Head of caudate nucleus (tissue), 42 donors: Measurements from ENCODE around the gene WDR27.
A peak's percentile ranks its signal among the peaks of the same experiment; 100 is the strongest.
"Not testable (repeated sequence)": the region's sequence is repeated elsewhere in the genome, so short reads cannot be mapped to it uniquely, and the experiment has no call there.

Source experiments
- DNase-seq, 42 donors: peaks; one replicate each; pipeline versions ENCODE4 v3.0.0 to v3.0.0-alpha.2; 2020 to 2021; ENCODE audit warnings: mixed read lengths in 7 of 42
- intact Hi-C: fragments of 100-400 bp; cut with DNase I; formaldehyde crosslinking; loops from one replicate; pipeline ENCODE4 v1.15.0; 2022

WDR27 gene

GRCh38 chr6:169441292-169441691, 260.5 kb downstream of the WDR27 start:
- intact Hi-C loops, result no loop called here
- DNase-seq, result no peak

DNA sequence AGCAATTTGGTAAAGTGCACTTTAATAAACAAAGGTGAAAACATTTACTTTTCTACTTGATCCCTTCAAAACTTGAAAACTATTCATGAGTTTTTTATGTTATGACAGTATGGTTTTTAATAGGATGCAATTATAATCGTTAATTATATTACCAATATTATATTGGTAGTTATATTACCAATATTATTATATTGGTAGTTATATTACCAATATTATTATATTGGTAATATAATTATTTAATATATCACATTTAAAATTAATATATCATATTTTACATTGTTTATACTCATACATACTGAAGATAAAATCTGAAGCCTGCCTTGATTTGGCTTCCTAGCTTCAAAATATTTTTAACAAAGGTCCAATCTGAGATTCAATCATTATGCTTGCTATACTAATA, 262.1 kb downstream of the WDR27 start:
- intact Hi-C loops, result no loop called here
- DNase-seq, result no peak

GRCh38 chr6:169434554-169434953, 267.3 kb downstream of the WDR27 start:
- intact Hi-C loops, DNase-seq: not testable (repeated sequence)

- intact Hi-C loops, result no loop called here
- no peak for DNase-seq
These were observed 272.8 kb downstream of the WDR27 start for GRCh38 chr6:169429001-169429400.

- DNase-seq, result no peak
- intact Hi-C loops, result no loop called here
These were observed 273.3 kb downstream of the WDR27 start for GRCh38 chr6:169428532-169428931.

GRCh38 chr6:169427856-169428255, 274.0 kb downstream of the WDR27 start:
- intact Hi-C loops, result no loop called here
- DNase-seq, result no peak

- intact Hi-C loops, result no loop called here
- DNase-seq, result no peak
These were observed 275.2 kb downstream of the WDR27 start for GRCh38 chr6:169426611-169427010.

- no peak for DNase-seq
- intact Hi-C loops, result no loop called here
These were observed 276.0 kb downstream of the WDR27 start for GRCh38 chr6:169425628-169426370.

GRCh38 chr6:169424821-169425240, 277.0 kb downstream of the WDR27 start:
- intact Hi-C loops, result no loop called here
- no peak for DNase-seq

DNA sequence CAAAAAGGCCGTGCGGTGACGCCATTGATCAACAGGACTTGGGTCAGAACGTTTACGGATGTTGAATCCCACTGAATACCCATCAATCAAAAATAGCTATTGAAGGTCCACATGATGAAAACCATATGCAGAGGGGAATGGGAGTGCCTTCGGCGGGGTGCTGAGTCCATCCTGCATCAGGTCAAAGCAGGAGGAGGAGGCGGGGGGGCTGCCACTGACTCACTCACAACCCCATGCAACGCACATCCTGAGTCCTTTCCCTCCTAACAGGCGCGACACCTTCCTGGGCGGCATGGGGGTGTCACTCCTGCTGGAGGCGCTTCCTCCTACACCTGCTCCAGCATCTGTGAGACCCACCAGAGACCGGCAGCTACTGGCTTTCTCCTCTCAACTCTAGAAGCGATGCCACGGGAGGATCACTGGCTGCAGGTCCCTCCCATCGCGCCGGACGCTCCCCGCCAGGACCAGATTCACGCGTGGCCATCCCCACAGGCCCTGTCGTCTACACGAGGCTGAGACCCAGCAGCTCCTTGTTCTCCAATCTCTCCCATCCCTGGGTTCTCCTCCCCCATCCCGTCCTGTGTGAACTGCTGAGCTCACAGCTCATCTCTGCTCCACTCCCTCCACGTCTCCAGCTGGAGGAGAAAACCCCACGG, 277.6 kb downstream of the WDR27 start:
- intact Hi-C loops, result no loop called here

DNA sequence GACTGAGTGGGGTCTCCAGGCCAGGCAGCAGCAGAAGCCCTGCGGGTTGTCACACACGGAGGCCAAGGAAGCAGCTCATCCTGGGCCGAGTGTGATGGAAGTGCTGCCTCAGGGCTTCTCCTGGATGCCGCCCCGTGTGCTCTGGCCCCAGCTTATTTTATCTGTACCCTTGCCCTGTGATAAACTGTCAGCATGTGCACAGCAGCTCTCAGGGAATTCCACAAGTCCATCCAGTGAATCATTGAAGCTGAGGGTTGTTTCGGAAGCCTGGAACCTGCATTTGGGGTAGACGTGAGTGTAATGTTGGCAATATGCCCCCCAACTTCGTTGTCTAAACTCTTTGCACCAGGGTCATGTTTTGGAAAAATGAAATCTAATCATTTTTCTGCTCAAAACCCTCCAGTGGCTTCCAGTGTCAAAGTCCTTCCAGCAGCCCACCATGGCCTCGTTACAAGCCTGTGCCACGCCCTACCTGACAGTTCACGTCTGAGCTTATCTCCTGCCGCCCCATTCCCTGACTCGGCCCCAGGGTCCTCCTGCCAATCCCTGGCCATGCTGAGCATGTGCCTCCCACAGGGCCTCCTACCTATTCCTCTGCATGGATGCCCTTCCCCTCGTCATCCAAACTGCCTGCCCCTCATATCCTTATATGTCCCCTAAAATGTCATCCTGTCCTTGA, 280.1 kb downstream of the WDR27 start:
- intact Hi-C loops, result no loop called here
- DNase-seq, result no peak

More for the DNA sequence above, 277.6 kb downstream of the WDR27 start:
- no peak for DNase-seq

DNA sequence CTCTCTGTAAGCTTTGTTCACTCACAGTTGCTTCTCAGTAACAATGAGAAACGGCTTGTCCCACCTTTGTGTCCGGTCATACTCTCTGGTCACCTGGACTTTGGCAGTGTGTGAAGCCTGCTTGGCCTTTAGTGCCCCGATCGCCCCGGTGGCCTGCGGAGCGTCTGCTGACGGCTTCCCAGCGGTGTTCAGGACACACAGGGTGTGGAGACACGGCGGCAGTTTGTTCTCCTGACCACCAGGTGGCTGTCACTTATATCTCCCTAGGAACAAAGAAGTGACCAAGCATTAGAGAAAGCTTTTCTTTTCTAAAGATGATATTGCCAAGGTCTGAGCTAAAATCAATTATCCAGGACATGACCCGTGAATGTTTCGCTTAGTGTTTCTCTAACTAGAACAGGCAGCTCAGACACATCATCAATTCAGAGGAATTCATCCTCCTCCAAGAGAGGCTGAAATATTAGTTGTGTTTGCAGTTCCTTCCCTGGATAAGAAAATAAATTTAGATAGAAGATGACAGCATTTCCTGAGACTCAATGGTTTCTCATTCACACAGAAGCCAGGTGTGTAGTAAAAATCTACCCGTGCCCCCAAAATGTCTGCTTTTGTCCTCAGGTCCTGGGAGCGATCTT, 280.8 kb downstream of the WDR27 start:
- DNase-seq, result no peak
- intact Hi-C loops, result no loop called here

DNA sequence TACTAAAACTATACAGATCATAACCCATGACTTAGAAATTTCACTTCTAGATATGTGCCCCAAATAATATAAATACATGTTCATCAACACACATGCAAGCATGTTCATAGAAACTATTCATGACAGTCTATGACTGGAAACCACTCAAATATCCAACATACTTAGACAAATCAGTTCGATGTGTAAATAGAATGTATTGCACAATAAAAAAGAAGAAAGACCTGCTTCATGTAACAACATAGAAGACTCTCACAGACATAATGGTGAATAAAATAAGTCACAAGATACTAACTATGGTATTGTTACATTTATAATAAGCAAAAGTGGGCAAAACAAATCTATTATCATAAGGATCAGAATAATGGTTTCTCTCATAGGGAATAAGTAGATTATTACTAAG, 284.7 kb downstream of the WDR27 start:
- intact Hi-C loops, result no loop called here
- DNase-seq, result no peak

DNA sequence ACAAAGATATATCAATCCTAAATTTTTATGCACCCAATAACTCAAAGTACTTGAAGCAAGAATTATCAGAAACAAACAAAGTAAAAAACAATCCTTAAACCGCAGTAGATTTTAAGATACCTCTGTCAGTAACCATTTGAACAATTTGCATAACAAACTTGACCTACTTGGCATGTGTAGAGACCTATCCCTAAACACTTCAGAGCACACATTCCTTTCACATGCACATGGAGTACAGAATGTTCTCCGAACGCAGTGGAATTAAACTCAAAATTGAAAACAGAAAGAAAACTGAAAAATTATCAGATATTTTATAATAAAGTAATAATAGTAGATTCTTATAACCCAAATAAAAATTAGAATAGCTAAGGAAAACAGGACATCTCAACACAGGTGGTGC, 285.6 kb downstream of the WDR27 start:
- intact Hi-C loops, result no loop called here
- no peak for DNase-seq

DNA sequence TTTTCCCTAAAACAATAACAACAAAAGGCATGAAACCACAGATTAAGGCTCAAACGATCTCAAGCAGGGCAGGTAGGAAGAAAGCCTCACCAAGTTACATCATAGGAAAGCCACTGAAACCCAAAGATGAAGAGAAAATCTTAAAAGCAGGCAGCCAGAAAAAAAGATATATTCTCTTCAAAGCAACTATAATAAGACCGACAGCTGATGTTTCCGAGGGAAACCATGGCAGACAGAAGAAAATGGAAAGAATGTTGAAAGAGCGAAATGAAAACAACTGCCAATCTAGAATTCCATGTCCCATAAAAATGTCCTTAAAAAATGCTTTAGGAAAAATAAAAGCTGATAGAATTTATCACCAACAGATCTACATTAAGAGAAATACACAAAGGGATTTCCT, 286.6 kb downstream of the WDR27 start:
- intact Hi-C loops, result no loop called here
- DNase-seq, result no peak

DNA sequence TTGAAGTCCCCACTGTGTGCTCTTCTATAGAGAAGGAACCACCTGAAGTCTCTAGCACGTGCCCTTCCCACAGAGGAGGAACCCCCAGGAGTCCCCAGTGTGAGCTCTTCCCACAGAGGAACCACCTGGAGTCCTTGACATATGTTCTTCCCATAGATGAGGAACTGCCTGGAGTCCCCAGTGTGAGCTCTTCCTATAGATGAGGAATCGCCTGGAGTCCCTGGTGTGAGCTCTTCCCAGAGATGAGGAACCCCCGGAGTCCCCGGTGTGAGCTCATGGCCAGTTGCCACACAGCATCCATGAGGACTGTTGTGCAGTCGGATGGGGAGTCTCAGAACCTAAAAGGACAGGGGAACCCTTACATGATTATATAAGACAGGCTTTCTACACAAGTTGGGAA, 290.1 kb downstream of the WDR27 start:
- intact Hi-C loops, result no loop called here

DNA sequence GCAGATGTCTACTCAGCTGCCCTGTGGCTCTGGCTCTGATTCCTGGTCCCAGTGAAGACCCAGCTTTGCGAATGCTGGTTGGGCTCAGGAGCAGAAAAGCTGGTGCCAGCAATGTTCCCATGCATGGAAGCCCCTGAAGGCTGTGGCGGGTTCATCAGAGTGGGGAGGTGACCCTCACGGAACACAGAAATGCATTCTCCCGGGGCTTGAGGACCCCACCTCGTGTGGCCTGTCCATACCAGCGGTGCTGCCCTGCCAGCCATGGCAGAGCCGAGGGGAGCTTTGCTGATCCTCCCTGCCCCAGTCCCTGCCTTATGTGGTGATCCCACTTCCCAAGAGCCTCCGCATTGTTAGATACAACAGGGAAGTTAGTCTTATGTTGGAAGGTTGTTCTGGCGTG, 290.5 kb downstream of the WDR27 start:
- intact Hi-C loops, result no loop called here
- DNase-seq, result peak in 1 of 42 donors; percentile 25

More for the DNA sequence above, 290.1 kb downstream of the WDR27 start:
- DNase-seq, result no peak

DNA sequence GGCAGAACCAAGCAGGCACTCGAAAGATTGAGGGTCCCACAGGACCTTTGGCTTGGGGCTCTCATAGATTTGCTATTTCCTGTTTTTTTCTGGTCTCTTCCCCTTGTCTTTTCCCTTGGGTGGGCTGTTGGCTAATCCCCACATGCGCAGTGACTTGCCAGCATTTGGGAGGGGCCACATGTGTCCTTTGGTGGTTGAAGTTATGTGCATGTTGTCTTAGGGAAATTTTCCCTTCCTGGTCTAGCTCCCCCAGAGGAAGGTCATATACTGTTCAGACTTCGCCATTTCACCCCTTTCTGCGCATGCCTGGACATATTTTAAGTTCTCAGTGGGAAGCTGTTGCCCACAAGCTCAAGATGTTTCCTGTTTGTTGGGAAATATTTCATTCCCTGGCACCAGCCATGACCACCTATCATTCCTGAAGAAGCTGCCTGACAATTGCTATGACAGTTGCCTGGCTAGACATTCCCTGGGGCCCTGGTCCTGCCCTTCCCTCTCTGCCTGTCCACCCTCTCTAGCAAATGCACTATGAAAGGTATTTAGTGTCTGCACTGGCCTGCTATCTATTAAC, 292.0 kb downstream of the WDR27 start:
- no peak for DNase-seq
- intact Hi-C loops, result no loop called here

- intact Hi-C loops, result no loop called here
- DNase-seq, result peak in 1 of 42 donors; percentile 16
These were observed 294.5 kb downstream of the WDR27 start for GRCh38 chr6:169407325-169407724.
